NCI-H82 treated with DMSO at 0.1 percent for 48 hours (cell line): ENCODE data around the gene CUX1.

Source experiments
- DNase-seq: peaks from one replicate; lab custom pipeline; 2025; ENCODE audit not compliant: unreplicated experiment; lab: John Stamatoyannopoulos, UW

CUX1 gene

DNA sequence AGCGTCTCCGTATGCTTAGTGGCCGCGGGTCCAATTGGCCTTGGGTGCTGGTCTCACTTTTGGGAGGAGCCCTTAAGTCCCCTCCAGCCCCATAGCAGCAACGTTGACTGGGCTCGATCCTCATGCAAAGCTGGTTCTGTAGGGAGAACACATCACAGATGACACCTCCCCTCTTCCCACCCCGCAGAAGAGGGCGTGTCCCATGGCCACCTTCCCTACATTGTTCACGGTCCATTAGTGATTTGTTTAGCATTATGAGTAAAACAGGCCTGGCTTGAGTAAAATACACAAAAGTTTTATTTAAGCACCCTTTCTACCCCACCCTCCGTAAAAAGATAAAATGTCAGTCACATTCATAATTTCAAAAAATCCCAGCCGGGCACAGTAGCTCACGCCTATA lies 380.2 kb downstream of the CUX1 start:
- no peak for DNase-seq

DNA sequence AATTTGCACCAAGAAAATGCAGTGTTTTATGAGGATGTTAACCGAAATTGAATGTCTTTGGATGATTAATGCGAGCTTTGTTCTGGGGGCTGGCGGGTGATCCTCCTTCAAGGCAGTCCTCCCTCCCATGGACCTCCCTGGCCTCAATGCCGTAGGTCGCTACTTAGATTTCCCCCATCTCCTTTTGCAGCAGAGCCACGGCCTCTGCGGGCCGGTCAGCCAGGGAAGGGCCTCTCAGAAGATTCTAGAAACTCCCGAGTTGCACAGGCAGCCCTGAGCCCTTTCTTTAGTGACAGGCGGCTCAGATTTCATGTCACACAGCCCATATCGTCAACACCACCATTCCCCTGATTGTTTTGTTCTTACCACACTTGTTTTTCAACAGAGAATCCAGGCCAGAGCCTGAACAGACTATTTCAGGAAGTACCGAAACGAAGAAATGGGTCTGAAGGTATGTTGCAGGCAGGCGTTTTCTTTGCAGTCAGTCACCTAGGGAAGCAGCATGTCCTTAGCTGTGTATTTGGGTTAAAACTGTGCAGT lies 381.1 kb downstream of the CUX1 start:
- no peak for DNase-seq

DNA sequence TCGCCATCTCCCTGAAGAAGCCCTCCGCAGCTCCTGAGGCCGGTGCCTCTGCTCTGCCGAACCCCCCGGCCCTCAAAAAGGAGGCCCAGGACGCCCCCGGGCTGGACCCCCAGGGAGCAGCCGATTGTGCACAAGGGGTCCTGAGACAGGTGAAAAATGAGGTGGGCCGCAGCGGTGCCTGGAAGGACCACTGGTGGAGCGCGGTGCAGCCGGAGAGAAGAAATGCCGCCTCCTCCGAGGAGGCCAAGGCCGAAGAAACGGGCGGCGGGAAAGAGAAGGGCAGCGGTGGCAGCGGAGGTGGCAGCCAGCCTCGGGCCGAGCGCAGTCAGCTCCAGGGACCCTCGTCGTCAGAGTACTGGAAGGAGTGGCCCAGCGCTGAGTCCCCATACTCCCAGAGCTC lies 384.1 kb downstream of the CUX1 start:
- no peak for DNase-seq

DNA sequence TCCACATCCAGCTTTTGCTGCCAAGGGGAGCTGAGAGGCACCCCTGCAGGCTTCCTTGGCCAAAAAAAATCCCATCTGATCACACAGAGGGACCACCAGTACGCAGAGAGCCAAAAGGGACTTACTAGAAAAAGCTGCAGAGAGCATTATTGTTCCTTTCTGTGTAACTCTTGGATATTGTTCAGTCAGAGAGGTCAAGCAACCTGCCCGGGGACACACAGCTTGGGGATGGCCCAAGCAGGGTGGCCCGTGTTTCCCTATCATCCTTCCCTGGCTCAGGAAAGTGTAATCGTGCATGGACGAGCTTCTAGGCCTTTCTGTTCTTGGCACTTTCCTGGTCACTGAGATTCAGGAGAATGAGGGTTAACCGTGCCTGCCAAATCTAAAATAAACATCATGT lies 385.1 kb downstream of the CUX1 start:
- no peak for DNase-seq

DNA sequence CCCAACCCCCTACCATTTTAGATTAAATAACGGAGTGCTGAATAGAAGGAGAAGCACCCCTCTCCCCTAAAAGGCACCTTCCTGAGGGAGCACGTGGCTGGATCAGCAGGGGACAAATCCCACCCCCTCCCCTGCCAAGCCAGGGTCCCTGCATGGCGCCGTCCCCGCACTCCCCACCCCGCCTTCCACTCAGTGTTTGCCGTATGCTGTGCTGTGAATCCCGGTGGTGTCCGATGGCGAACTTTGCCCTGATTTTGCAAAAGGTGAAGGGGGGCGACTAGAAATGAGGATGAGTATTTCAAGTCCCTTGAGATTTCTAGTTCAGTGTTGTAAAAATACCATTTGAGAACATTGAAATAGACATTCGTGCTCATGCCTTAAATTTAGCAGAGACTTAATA lies 385.8 kb downstream of the CUX1 start:
- DNase-seq: no peak

DNA sequence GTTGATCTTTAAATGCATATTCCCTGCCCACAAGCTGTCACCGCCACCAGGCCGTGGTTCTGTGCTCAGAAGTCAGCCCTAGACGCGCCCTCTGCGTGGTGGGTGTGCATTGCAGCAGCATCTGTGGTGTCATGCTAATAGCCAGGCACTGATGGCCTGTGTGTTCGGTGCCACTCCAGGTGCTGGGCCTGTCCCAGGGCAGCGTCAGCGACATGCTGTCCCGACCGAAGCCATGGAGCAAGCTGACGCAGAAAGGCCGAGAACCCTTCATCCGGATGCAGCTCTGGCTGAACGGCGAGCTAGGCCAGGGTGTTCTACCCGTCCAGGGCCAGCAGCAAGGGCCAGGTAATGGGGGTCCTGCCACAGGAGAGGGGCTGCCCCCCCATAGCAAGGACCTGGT lies 386.8 kb downstream of the CUX1 start:
- DNase-seq: no peak

DNA sequence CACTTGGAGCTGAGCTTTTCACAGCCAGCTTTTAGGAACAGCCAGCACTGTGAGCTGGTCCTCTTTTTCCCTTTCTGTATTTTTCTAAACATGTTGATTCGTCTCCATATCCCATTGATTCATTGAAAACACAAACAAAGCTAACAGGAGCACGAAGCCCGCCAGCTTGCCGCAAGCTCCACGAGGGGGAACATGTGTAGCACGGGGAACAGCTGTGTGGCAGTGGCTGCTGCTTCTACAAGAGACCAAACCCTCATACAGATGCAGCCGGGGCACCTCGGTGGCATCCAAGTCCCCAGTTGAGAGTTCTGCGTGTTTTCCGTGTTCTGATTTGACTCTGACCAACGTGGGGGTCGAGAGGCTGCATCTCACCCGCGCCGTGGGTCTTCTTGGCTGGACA lies 388.5 kb downstream of the CUX1 start:
- no peak for DNase-seq

DNA sequence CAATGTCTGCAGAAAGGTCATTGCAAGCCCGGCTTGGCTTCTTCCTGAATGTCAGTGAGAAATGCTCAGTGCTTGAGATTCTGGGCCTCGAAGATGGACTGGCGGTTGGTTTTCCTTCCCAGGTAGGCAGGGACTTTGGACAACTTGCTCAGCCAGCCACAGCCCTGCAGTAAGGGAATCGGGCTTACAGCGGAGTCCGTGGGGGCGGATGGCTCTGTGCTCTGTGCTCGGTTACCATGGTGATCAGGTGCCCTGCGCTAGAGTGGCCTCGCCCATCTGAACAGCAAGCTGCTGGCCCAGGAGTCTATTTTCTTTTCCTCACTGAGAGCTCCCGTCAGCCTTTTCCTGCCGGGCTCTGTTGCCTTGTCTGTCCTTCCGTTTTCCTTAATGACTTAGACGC lies 391.4 kb downstream of the CUX1 start:
- DNase-seq: no peak

DNA sequence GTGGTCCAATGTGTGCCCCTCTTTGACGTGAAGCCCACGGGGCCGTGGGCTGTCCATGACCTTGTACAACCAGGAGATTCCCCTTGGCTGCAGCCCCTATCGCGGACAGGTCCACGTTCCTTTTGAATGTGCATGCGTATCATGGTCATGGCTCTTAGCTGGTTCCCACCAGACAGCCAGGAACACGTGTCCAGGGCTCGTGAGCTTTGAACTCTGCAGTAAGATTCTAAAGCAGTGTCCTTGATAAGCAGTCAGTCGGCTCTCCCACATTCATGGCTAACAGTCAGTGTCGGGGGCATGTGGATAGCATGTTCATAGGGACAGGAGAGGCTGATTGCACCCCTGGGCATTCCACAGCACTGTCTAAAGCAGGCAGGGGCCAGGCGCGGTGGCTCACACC lies 393.4 kb downstream of the CUX1 start:
- no peak for DNase-seq

DNA sequence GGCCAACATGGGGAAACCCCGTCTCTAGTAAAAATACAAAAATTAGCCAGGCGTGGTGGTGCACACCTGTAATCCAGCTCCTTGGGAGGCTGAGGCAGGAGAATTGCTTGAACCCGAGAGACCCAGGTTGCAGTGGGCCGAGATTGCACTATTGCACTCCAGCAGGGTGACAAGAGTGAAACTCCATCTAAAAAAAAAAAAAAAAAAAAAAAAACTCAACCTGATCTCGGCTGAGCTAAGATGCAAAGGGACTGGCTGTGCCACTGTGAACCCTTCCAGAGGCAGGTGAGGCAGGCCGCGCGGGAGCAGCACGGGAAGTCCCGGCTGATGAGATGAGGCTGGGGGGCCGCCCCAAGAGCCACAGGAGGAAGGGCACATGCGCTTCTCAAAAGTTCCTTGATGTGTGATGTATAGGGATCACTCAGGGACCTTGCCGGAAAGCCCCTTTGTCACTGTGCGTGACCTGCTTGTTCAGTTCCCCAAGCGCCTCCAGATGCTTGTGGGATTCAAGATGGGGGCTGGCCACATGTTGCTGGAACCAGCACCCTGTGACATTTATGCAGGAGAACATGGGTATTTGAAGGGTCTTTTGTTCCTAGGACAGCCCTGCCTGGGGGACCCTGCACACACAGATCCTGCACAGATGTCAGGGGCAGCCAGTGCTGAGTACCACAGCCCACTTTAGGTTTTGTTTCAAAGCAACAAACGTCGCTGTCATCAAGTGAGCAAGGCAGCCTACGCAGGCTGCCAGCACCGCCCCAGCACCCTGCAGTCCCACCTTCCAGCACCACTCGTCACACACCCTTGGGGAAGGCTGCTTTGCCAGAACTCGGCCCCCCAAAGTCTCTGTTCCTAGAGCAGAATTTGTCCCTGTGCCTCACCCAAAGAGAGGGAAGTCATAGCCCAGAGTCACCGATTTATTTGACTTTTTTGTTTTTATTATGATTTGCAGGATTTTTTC lies 394.4 kb downstream of the CUX1 start:
- no peak for DNase-seq

DNA sequence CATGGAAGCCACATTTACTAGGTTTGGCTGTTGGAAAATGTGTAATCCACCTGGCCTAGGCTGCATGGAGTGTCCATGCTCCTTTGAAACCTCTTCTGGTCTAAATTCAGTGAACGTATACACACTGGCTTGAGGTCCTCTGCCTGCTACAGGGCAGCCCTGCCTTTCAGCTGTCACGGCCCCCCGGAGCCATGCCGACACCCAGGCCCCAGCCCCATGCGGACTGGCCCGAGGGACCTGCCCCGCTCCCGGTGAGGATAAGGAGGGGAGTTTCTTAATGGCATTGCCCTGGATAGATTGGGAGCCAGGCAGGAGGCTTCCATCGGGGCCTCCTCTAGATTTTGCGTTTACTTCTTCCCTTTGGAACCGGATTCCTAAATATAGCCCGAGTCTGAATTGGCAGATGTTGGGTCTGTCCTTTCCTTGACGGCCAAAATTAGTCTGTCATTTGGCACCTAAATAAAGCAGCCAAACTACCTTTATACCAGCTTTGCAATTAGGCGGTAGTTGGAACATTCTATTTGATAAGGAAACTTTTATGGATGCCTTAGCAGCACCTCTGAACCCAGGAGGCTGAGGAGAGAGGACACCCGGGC lies 397.1 kb downstream of the CUX1 start:
- DNase-seq: no peak

DNA sequence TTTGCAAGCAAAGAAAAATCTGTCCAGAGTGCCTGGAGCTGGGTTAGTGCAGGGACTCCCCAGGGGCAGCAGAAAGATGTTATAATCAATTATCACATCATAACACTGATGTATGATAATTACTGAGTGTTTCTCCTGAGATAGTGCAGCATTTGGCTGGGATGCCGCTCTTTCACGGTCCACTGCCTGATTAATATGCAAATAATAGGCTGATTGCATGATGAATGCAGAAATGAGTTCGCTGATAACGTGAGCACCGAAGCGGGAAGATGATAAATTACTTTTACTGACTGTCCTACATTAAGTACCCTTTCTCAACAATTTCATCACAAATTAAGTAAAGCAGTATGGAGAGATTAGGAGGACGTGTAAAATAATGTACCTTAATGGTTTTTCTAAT lies 397.8 kb downstream of the CUX1 start:
- DNase-seq: no peak

DNA sequence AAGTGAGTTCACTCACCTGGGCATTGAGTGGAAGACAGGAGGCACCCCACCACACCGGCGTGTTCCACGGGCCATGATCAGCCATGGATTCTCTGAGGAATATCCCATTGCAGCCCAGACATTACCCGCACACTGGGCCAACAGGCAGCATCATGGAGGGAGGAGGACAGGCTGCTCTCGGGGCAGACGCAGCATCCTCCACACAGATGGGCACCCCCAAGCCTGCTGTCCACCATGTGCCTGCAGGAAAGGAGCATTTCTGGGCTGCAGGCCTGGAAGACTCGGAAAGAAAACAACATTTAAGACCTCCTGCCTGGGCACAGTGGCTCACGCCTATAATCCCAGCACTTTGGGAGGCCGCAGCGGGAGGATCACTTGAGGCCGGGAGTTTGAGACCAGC lies 398.3 kb downstream of the CUX1 start:
- DNase-seq: no peak

DNA sequence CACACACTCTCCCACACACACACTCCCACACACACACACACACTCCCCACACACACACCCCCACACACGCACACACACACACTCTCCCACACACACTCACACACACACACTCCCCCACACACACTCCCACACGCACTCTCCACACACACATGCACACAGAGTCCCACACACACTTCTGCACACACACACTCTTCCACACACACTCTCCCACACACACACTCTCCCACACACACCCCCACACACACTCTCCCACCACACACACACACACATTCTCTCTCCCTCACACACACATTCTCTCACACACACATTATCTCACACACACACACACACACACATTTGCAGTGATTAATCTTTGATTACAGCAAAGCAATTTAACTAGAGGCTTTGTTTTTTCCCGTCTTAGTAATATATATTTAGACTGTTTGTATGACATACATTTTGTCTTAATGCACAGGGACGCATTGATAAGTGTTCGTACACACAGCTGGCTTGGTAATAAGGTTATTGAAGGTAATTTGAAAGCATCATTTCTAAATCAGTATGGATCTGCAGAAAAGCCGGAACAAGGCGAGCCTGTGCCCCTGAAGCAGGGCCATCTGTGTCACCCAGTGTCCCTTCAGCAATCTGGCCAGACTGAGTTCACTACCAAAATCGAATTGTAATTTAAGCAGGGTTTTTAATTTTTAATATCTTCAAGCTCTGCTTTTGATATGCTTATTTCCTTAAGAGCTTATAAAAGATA lies 399.3 kb downstream of the CUX1 start:
- DNase-seq: no peak

DNA sequence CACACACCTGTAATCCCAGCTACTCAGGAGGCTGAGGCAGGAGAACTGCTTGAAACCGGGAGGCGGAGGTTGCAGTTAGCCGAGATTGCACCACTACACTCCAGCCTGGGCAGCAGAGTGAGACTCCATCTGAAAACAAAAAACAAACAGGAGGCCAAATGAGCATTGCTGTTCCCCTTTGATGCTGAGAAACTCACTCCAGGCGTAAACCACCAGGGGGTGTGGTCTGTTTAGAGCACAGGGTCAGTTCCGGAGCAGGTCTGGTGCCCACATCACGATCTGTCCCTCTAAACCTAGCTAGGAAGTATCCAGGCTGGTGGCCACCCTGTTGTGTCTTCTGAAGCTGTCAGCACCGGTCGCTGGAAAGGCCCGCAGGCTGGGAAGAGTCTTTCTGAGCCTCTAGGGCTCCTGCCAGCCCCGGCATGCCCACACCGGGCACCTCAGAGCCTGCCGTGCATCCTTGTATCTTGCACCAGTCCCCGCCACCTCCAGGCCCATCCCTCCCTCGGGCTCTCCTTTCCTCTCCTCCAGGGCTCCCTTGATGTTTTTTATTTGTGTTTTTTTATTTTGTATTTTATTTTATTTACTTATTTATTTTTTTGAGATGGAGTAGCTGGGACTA lies 402.9 kb downstream of the CUX1 start:
- DNase-seq: no peak

DNA sequence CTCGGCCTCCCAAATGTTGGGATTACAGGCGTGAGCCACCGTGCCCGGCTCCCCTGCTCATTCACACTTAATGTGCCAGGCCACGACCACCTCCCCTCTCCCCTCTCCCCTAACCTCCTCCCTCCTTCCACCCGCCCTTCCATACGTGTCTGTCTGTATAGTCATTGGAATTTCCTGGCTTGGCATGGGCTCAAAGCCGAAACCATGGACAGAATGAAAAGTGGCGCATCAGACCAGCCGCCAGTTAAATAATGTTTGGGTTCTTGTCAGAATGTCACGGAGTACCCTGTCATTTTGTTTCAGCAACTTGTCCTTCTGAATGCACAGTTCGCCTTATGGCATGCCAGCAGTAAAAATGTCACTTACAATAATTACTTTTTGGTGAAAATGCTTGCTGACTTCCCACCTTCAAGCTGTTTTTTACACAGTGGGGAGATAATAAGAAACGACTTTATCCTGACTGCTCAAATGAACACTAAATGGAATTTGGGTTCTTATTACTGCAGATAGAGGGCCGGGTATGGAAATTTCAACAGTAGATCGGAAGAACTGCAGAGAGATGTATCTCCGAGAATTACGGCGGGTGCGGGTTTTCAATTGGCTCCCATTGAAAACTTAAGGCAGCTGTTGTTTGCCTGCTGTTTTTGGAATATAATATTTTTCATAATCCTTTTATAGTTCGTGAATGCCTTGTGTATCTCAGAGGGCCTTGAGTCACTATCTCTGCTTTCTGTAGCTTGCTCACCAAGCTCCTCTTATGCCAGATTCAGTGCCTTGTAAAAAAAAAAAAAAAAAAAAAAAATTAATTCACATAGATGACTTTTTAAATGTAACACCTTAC lies 403.8 kb downstream of the CUX1 start:
- DNase-seq: no peak

DNA sequence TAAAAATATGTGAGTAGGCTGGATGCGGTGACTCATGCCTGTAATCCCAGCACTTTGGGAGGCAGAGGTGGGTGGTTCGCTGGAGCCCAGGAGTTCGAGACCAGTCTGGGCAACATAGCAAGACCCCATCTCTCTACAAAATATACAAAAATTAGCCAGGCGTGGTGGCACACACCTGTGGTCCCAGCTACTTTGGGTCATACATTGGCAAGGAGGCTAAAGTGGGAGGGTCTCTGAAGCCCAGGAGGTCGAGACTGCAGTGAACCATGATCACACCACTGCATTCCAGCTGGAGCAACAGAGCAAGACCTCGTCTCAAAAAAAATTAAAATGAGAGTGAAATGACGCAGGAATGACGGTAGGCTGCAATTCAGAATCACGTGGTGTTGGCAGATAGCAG lies 404.5 kb downstream of the CUX1 start:
- no peak for DNase-seq

DNA sequence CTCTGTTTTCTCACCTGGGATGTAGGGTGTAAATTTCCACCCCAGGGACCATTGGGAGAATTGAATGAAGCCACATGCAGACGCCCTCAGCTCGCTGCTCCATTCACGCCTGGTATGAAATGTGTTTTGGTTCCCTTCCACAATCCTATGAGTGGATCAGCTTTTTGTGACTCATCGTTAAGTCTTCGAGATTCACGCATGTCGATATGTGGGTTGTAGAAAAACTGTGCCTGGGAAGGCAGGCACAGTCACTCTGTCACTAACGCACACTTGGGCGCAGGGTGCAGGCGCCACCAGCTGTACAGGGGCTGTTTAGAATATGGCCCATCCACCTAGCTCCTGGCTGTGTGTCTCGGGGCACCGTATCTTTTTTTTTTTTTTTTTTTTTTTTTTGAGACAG lies 405.0 kb downstream of the CUX1 start:
- no peak for DNase-seq

DNA sequence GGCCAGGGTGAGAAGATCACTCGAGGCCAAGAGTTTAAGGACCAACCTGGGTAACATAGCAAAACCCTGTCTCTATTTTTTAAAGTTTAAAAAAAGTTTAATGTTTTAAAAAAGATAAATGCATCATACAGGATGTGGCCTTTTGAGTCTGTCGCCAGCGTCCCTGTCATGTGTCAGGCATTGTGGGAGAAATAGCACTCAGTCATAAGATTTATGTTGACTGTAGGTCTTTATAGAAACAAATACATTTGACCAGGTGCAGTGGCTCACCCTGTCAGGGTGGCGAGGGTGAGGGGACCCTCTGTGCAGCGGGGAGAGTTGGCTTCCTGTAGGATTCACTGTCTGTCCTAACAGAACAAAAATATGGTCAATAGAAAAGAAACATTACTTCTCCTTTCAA lies 405.8 kb downstream of the CUX1 start:
- DNase-seq: no peak

DNA sequence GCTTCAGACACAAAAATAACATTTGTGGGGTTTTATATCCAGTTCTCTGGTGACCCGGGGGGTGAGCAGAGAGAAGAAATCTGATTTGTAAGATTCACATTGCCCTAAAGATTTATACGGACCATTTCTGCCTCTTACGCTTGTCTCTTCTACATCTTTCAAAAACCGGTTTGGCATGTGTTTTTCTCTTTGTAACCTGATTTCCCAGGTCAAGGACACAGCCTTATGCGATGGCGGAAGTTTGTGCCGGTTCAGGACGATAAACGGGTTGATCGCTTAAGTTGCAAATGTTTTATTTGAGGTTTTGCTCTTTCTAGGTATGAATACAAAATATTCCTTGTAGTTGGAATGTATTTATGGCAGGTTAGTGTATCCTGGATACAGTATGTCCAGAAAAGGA lies 407.6 kb downstream of the CUX1 start:
- DNase-seq: no peak
